KOPT-K1 (cell line): Measurements from ENCODE around the gene ATF4.
"Not testable (repeated sequence)": the region's sequence is repeated elsewhere in the genome, so short reads cannot be mapped to it uniquely, and the experiment has no call there.

Source experiments
- H3K27ac ChIP-seq: fragments of 200-600 bp; sonication (generic); 2 replicates; pipeline ENCODE4 v1.5.1; 2016; ENCODE audit warnings: antibody characterized with exemption, mild to moderate bottlenecking, low read depth, low read length; ENCODE audit not compliant: poor library complexity, severe bottlenecking
- H3K36me3 ChIP-seq: fragments of 200-600 bp; sonication (generic); 2 replicates; pipeline ENCODE4 v1.5.1; 2017; ENCODE audit warnings: antibody characterized with exemption, mild to moderate bottlenecking, low read length, moderate library complexity; ENCODE audit not compliant: insufficient read depth
- H3K9me3 ChIP-seq: fragments of 200-600 bp; sonication (generic); 2 replicates; pipeline ENCODE4 v1.5.1; 2017; ENCODE audit warnings: antibody characterized with exemption, low read length, mild to moderate bottlenecking; ENCODE audit not compliant: insufficient read depth, poor library complexity, severe bottlenecking

Gene ATF4

GRCh38 chr22:39514373-39514973 is 5.9 kb upstream of the ATF4 start:
- no peak overlapping the region for H3K27ac ChIP-seq
- no peaks in the 10 kb centered on the region for H3K9me3 ChIP-seq
- H3K36me3 ChIP-seq, result peaks cover 87% of the 10 kb centered on the region

GRCh38 chr22:39515266-39516050 is 4.9 kb upstream of the ATF4 start:
- no peak overlapping the region for H3K27ac ChIP-seq
- H3K9me3 ChIP-seq, result no peaks in the 10 kb centered on the region
- peaks cover 77% of the 10 kb centered on the region for H3K36me3 ChIP-seq

- H3K36me3 ChIP-seq, result peaks cover 77% of the 10 kb centered on the region
Measured at GRCh38 chr22:39517470-39517869, 2.9 kb upstream of the ATF4 start.

GRCh38 chr22:39518144-39518786 is 2.1 kb upstream of the ATF4 start:
- H3K27ac ChIP-seq, result no peak overlapping the region
- peaks cover 77% of the 10 kb centered on the region for H3K36me3 ChIP-seq
- H3K9me3 ChIP-seq, result no peaks in the 10 kb centered on the region

More at GRCh38 chr22:39517470-39517869, 2.9 kb upstream of the ATF4 start:
- Histone ChIP-seq H3K27ac (no peak overlapping the region), H3K9me3 (no peaks in the 10 kb centered on the region)

- peaks cover 77% of the 10 kb centered on the region for H3K36me3 ChIP-seq
- H3K9me3 ChIP-seq, result no peaks in the 10 kb centered on the region
- peak overlapping the region; percentile 97 for H3K27ac ChIP-seq
Measured at GRCh38 chr22:39518996-39519680, 1.2 kb upstream of the ATF4 start.

- peak overlapping the region; percentile 97 for H3K27ac ChIP-seq
- H3K36me3 ChIP-seq, result peaks cover 77% of the 10 kb centered on the region
- H3K9me3 ChIP-seq, result no peaks in the 10 kb centered on the region
Measured at GRCh38 chr22:39519681-39520225, 609 bp upstream of the ATF4 start.

- H3K27ac ChIP-seq, result peak overlapping the region; percentile 97
- H3K36me3 ChIP-seq, result peaks cover 72% of the 10 kb centered on the region
- not testable (repeated sequence) for H3K9me3 ChIP-seq
Measured at GRCh38 chr22:39521106-39521885, 934 bp downstream of the ATF4 start.

- not testable (repeated sequence) for H3K9me3 ChIP-seq
- peak overlapping the region; percentile 97 for H3K27ac ChIP-seq
- H3K36me3 ChIP-seq, result peaks cover 64% of the 10 kb centered on the region
Measured at GRCh38 chr22:39522091-39522490, 1.7 kb downstream of the ATF4 start.

- Histone ChIP-seq H3K27ac (peak overlapping the region; percentile 16), H3K36me3 (peaks cover 63% of the 10 kb centered on the region), H3K9me3 (no peaks in the 10 kb centered on the region)
Measured at GRCh38 chr22:39522567-39523300, 2.4 kb downstream of the ATF4 start.

GRCh38 chr22:39524089-39524752 is 3.9 kb downstream of the ATF4 start:
- no peaks in the 10 kb centered on the region for H3K9me3 ChIP-seq
- H3K36me3 ChIP-seq, result peaks cover 73% of the 10 kb centered on the region
- H3K27ac ChIP-seq, result no peak overlapping the region

GRCh38 chr22:39524753-39525657 is 4.6 kb downstream of the ATF4 start:
- H3K36me3 ChIP-seq, result peaks cover 81% of the 10 kb centered on the region
- no peak overlapping the region for H3K27ac ChIP-seq
- H3K9me3 ChIP-seq, result no peaks in the 10 kb centered on the region

GRCh38 chr22:39525658-39525975 is 5.3 kb downstream of the ATF4 start:
- Histone ChIP-seq H3K9me3 (no peaks in the 10 kb centered on the region), H3K27ac (no peak overlapping the region), H3K36me3 (peaks cover 85% of the 10 kb centered on the region)

GRCh38 chr22:39526736-39527171 is 6.4 kb downstream of the ATF4 start:
- H3K27ac ChIP-seq, result peak overlapping the region; percentile 46
- peaks cover 84% of the 10 kb centered on the region for H3K36me3 ChIP-seq
- H3K9me3 ChIP-seq, result no peaks in the 10 kb centered on the region
